GM18520 (cell line): Measurements from ENCODE around the gene TRIM27.
"Not testable (repeated sequence)": the region's sequence is repeated elsewhere in the genome, so short reads cannot be mapped to it uniquely, and the experiment has no call there.

Source experiments
- ATAC-seq: cut with Tn5 transposase; IDR thresholded peaks from one replicate; pipeline ENCODE4 v1.9.1; 2021; ENCODE audit not compliant: unreplicated experiment

Gene TRIM27

DNA sequence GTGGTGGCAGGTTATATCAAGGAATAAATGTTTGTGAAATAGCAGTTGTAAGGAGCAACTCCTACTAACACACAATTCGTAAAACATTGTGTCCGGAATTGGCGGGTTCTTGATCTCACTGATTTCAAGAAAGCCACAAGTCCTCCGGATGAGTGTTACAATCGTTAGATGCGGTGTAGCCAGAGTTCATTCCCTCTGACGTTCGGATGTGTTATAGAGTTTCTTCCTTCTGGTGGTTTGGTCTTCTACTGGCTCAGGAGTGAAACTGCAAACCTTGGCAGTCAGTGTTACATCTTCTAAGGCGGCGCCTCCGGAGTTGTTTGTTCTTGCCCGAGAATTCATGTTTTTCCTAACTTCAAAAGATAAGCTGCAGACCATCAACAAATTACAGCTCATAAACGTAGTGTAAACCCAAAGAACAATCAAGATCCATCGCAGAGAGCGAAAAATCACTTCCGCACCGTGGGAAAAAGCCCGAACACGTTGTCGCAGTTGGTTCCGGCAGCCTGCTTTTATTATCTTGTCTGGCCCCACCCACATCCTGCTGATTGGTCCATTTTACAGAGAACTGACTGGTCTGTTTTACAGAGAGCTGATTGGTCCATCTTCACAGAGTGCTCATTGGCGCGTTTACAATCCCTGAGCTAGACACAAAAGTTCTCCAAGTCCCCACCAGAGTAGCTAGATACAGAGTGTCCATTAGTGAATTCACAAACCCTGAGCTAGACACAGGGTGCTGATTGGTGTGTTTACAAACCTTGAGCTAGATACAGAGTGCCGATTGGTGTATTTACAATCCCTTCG is 58.2 kb downstream of the TRIM27 start:
- no peak for ATAC-seq

DNA sequence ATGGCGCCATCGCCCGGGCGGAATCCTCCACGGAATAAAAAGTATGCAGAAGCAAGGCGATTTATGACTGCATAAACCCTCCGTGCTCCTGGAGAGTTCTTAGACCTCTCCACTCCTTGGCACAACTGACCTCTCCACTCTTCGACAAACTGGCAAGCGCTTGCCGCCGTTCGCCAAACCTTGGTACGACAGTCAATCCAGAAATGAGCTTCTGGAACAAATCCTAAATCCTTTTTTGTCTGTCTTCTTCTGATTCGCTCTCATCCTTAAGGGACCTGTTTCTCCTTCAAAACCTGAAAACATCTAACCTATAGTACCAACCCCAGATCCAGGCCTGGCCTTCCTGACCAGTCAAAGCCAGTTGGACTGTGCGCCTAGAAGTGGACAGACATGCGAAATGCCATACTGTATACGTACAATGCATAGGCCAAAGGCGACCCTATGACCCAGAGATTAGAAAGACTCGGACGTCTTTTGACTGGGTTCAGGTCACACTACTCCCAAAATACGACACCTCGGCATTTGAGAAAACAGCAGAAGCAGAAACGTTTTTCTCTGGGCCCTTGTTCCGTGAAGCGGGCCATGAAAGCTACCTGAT is 59.4 kb downstream of the TRIM27 start:
- no peak for ATAC-seq

DNA sequence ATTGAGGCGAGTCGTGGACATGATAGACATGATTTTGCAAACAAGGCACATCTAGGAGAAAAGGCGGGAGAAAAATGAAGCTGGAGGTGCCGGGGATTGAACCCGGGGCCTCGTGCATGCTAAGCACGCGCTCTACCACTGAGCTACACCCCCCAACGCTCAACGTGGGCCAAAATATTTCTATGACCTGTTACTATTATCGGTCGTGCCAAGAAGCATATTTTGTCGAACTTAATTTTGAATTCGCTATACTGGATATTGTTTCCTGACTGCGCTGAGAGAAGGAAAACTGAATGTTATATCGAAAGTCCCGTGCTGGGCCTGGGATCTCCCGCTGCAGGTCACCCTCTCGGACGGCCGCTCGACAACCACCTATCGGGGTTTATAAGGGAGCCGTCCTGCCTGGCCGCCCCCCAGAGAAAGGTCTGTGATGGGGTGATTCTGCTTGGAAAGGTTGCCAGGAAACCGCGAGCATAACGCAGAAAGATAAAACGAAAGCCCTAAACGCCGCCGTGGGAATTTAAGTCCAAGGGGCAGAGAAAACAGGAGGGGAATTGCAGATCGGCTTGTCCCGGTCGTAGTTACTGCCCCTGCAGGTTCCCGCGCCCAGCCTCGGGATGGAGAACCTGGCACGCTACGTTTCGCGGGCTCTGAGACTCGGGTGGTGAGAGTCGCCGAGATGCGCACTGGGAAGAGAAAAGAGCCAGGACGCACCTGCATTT is 60.0 kb downstream of the TRIM27 start:
- no peak for ATAC-seq

DNA sequence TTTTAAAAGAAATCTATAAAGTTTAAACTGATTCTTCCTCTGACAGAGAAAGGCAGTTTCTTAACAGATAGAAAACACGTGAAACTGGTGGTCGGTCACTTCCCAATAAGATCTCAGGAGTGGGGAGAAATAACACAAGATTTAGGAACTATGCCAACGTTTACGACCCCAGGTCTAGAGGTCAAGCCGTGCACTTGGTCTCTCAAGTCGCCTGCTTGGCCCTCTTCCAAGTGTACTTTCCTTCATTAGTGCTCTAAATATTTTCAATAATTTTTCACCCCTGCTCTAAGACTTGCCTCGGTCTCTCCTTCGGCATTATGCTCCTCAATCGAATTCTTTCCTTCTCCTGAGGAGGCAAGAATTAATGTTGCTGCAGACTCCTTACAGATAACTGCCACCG is 61.7 kb downstream of the TRIM27 start:
- ATAC-seq, result no peak

DNA sequence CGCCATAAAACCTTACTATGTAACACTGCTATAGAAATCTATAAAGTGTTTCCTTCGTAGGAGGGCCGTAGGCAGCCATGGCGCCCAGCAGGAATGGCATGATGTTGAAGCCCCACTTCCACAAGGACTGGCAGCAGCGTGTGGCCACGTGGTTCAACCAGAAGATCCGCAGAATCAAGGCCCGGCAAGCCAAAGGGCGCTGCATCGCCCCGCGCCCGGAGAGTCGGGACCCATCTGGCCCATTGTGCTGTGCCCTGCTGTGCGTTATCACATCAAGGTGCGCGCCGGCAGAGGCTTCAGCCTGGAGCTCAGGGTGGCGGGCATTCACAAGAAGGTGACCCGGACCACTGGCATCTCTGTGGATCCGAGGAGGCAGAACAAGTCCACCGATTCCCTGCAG is 62.4 kb downstream of the TRIM27 start:
- ATAC-seq, result no peak

DNA sequence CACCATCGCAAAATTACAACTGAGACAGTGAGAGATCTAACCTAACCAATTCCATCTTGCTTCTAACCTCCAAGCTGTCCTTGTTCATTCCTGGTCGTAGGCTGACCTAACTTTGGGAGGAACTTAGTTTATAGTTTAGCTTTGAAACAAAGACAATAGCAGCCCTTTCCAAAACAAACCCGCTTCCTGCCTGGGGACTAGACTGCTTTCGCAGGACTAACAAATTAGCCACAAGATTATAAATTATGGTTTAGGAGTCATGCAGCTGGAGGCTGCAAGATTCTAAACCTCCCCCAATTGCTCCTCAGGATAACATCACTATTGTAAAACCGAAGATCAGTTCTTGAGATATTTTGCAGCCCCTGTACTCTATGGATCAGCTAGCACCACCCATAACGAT is 63.2 kb downstream of the TRIM27 start:
- no peak for ATAC-seq

DNA sequence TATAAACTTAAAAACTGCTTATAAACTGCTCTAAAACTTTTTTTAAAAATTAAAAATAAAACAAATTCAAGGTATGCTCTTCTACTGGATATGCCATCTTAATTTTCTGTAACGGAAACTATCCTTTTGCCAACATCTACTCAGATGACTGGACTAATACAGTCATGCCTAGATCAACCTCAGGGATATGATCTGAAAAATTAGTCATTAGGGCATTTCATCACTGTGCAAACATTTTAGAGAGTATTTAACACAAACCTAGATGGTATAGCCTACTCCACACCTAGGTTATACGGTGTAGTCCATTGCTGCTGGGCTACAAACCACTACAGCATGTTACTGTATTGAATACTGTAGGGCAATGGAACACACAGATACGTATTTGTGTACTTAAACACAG is 64.8 kb downstream of the TRIM27 start:
- no peak for ATAC-seq

DNA sequence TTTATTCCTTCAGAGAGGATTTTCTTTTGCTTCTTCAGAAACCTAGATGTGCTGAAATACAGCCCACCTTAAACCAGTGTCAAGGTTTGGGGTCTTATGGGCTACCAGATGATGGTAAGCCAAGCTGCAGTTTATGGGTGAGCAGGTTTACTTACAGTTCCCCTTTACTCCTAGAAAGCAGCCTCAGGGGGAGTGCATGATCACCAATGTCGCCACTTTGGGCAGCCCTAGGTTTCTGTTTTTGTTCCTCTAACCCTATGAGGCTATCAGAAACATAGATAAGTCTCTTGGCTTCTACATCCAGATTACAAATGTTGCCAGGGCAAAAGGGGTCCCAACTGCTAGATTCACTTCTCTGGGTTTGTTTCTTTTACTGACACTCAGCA is 67.2 kb downstream of the TRIM27 start:
- no peak for ATAC-seq

DNA sequence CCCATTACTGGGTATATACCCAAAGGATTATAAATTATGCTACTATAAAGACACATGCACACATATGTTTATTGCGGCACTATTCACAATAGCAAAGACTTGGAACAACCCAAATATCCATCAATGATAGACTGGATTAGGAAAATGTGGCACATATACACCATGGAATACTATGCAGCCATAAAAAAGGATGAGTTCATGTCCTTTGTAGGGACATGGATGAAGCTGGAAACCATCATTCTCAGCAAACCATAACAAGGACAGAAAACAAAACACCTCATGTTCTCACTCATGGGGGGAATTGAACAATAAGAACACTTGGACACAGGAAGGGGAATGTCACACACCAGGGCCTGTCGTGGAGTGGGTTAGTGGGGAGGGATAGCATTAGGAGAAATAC is 69.4 kb downstream of the TRIM27 start:
- ATAC-seq, result not testable (repeated sequence)
